ENCODE results near the gene HDAC7.

HDAC7 gene

GRCh38 chr12:47791351-47791746, 28.4 kb downstream of the HDAC7 start:
- Histone ChIP-seq H3K4me3 (replicated peaks; ENCODE audit: low read depth, low read length) (no peak overlapping the region), H3K27me3 (replicated peaks; ENCODE audit: control insufficient read depth, insufficient read depth, low read length) (no peaks in the 10 kb centered on the region), H3K36me3 (ENCODE audit: control insufficient read depth, insufficient read depth, low read length) (peaks cover 31% of the 10 kb centered on the region)
- DNase-seq (ENCODE audit: extremely low read depth, insufficient read length), result no peak
- TF ChIP-seq CTCF (IDR thresholded peaks at IDR 0.05; ENCODE audit: insufficient read depth, low read length, poor library complexity, severe bottlenecking), result no peak

- H3K27me3 ChIP-seq (replicated peaks; ENCODE audit: control insufficient read depth, insufficient read depth, low read length), result no peaks in the 10 kb centered on the region
- H3K36me3 ChIP-seq (ENCODE audit: control insufficient read depth, insufficient read depth, low read length), result peaks cover 32% of the 10 kb centered on the region
- DNase-seq (ENCODE audit: extremely low read depth, insufficient read length), result no peak
- no peak overlapping the region for H3K4me3 ChIP-seq (replicated peaks; ENCODE audit: low read depth, low read length)
- TF ChIP-seq CTCF (IDR thresholded peaks at IDR 0.05; ENCODE audit: insufficient read depth, low read length, poor library complexity, severe bottlenecking), result no peak
These were observed 28.9 kb downstream of the HDAC7 start for GRCh38 chr12:47790676-47791350.

GRCh38 chr12:47789712-47790489, 29.8 kb downstream of the HDAC7 start:
- DNase-seq (ENCODE audit: extremely low read depth, insufficient read length), result no peak
- no peak for TF ChIP-seq CTCF (IDR thresholded peaks at IDR 0.05; ENCODE audit: insufficient read depth, low read length, poor library complexity, severe bottlenecking)
- Histone ChIP-seq H3K36me3 (ENCODE audit: control insufficient read depth, insufficient read depth, low read length) (peaks cover 39% of the 10 kb centered on the region), H3K27me3 (replicated peaks; ENCODE audit: control insufficient read depth, insufficient read depth, low read length) (no peaks in the 10 kb centered on the region), H3K4me3 (replicated peaks; ENCODE audit: low read depth, low read length) (no peak overlapping the region)

- H3K36me3 ChIP-seq (ENCODE audit: control insufficient read depth, insufficient read depth, low read length), result peaks cover 37% of the 10 kb centered on the region
- no peaks in the 10 kb centered on the region for H3K27me3 ChIP-seq (replicated peaks; ENCODE audit: control insufficient read depth, insufficient read depth, low read length)
- no peak for DNase-seq (ENCODE audit: extremely low read depth, insufficient read length)
- H3K4me3 ChIP-seq (replicated peaks; ENCODE audit: low read depth, low read length), result no peak overlapping the region
- TF ChIP-seq CTCF (IDR thresholded peaks at IDR 0.05; ENCODE audit: insufficient read depth, low read length, poor library complexity, severe bottlenecking), result no peak
These were observed 30.6 kb downstream of the HDAC7 start for GRCh38 chr12:47789141-47789540.

GRCh38 chr12:47787596-47788319, 31.9 kb downstream of the HDAC7 start:
- no peak for DNase-seq (ENCODE audit: extremely low read depth, insufficient read length)
- H3K4me3 ChIP-seq (replicated peaks; ENCODE audit: low read depth, low read length), result no peak overlapping the region
- no peak for TF ChIP-seq CTCF (IDR thresholded peaks at IDR 0.05; ENCODE audit: insufficient read depth, low read length, poor library complexity, severe bottlenecking)
- H3K27me3 ChIP-seq (replicated peaks; ENCODE audit: control insufficient read depth, insufficient read depth, low read length), result no peaks in the 10 kb centered on the region
- H3K36me3 ChIP-seq (ENCODE audit: control insufficient read depth, insufficient read depth, low read length), result peaks cover 40% of the 10 kb centered on the region
